Mucosa of stomach (tissue), 1 donor: Measurements from ENCODE around the gene PDYN.

ENCODE experiments used
- H3K27me3 ChIP-seq: one replicate; pipeline ENCODE4 v1.7.0; 2013; ENCODE audit warnings: mild to moderate bottlenecking, low read length; ENCODE audit not compliant: control insufficient read depth, insufficient read depth
- H3K36me3 ChIP-seq: one replicate; pipeline ENCODE4 v1.7.0; 2013; ENCODE audit warnings: low read length; ENCODE audit not compliant: control insufficient read depth, insufficient read depth
- H3K4me1 ChIP-seq: one replicate; pipeline ENCODE4 v1.7.0; 2013; ENCODE audit warnings: mild to moderate bottlenecking, low read length; ENCODE audit not compliant: control insufficient read depth, insufficient read depth
- H3K4me3 ChIP-seq: one replicate; pipeline ENCODE4 v1.7.0; 2013; ENCODE audit warnings: low read length
- H3K9ac ChIP-seq: one replicate; pipeline ENCODE4 v1.7.0; 2013; ENCODE audit warnings: mild to moderate bottlenecking, low read length, moderate library complexity
- H3K9me3 ChIP-seq: one replicate; pipeline ENCODE4 v1.7.0; 2013; ENCODE audit warnings: mild to moderate bottlenecking, low read length, moderate library complexity; ENCODE audit not compliant: control insufficient read depth
- donor health status: Pancreatic carcinoma.

Gene PDYN

GRCh38 chr20:2005831-2006426 lies 12.1 kb upstream of the PDYN start:
- H3K4me1 ChIP-seq: no peaks in the 10 kb centered on the region
- H3K36me3 ChIP-seq: no peaks in the 10 kb centered on the region
- H3K27me3 ChIP-seq: no peaks in the 10 kb centered on the region
- H3K9me3 ChIP-seq: no peaks in the 10 kb centered on the region
- no peak overlapping the region for H3K4me3 ChIP-seq
- H3K9ac ChIP-seq: no peak overlapping the region

- H3K4me3 ChIP-seq: no peak overlapping the region
- H3K36me3 ChIP-seq: no peaks in the 10 kb centered on the region
- H3K27me3 ChIP-seq: no peaks in the 10 kb centered on the region
- no peaks in the 10 kb centered on the region for H3K9me3 ChIP-seq
- no peak overlapping the region for H3K9ac ChIP-seq
- H3K4me1 ChIP-seq: no peaks in the 10 kb centered on the region
Observed at GRCh38 chr20:2005359-2005758, 11.5 kb upstream of the PDYN start.

- Histone ChIP-seq H3K4me3 (no peak overlapping the region), H3K27me3 (no peaks in the 10 kb centered on the region), H3K9me3 (no peaks in the 10 kb centered on the region), H3K9ac (no peak overlapping the region), H3K4me1 (no peaks in the 10 kb centered on the region), H3K36me3 (no peaks in the 10 kb centered on the region)
Observed at GRCh38 chr20:2004171-2004570, 10.3 kb upstream of the PDYN start.

- H3K4me3 ChIP-seq: no peak overlapping the region
- no peak overlapping the region for H3K9ac ChIP-seq
- no peaks in the 10 kb centered on the region for H3K36me3 ChIP-seq
- no peaks in the 10 kb centered on the region for H3K9me3 ChIP-seq
- H3K4me1 ChIP-seq: no peaks in the 10 kb centered on the region
- H3K27me3 ChIP-seq: peaks cover 4% of the 10 kb centered on the region
Observed at GRCh38 chr20:2002365-2002764, 8.5 kb upstream of the PDYN start.

- peaks cover 9% of the 10 kb centered on the region for H3K27me3 ChIP-seq
- no peaks in the 10 kb centered on the region for H3K4me1 ChIP-seq
- H3K9ac ChIP-seq: no peak overlapping the region
- H3K4me3 ChIP-seq: no peak overlapping the region
- H3K36me3 ChIP-seq: no peaks in the 10 kb centered on the region
- no peaks in the 10 kb centered on the region for H3K9me3 ChIP-seq
Observed at GRCh38 chr20:2001119-2001518, 7.3 kb upstream of the PDYN start.

- H3K27me3 ChIP-seq: peaks cover 9% of the 10 kb centered on the region
- H3K9me3 ChIP-seq: no peaks in the 10 kb centered on the region
- H3K4me3 ChIP-seq: no peak overlapping the region
- no peaks in the 10 kb centered on the region for H3K4me1 ChIP-seq
- H3K9ac ChIP-seq: no peak overlapping the region
- no peaks in the 10 kb centered on the region for H3K36me3 ChIP-seq
Observed at GRCh38 chr20:2000285-2000684, 6.4 kb upstream of the PDYN start.

- Histone ChIP-seq H3K9ac (no peak overlapping the region), H3K36me3 (no peaks in the 10 kb centered on the region), H3K4me1 (no peaks in the 10 kb centered on the region), H3K27me3 (peaks cover 12% of the 10 kb centered on the region), H3K9me3 (no peaks in the 10 kb centered on the region), H3K4me3 (no peak overlapping the region)
Observed at GRCh38 chr20:1998715-1999114, 4.9 kb upstream of the PDYN start.

GRCh38 chr20:1998193-1998520 lies 4.3 kb upstream of the PDYN start:
- no peak overlapping the region for H3K9ac ChIP-seq
- H3K9me3 ChIP-seq: no peaks in the 10 kb centered on the region
- H3K27me3 ChIP-seq: peaks cover 17% of the 10 kb centered on the region
- no peak overlapping the region for H3K4me3 ChIP-seq
- H3K4me1 ChIP-seq: no peaks in the 10 kb centered on the region
- no peaks in the 10 kb centered on the region for H3K36me3 ChIP-seq

GRCh38 chr20:1997483-1998192 lies 3.8 kb upstream of the PDYN start:
- H3K9me3 ChIP-seq: no peaks in the 10 kb centered on the region
- no peak overlapping the region for H3K9ac ChIP-seq
- H3K4me3 ChIP-seq: no peak overlapping the region
- peaks cover 22% of the 10 kb centered on the region for H3K27me3 ChIP-seq
- no peaks in the 10 kb centered on the region for H3K36me3 ChIP-seq
- H3K4me1 ChIP-seq: no peaks in the 10 kb centered on the region

GRCh38 chr20:1995531-1996310 lies 1.9 kb upstream of the PDYN start:
- Histone ChIP-seq H3K27me3 (peaks cover 34% of the 10 kb centered on the region), H3K4me3 (no peak overlapping the region), H3K36me3 (no peaks in the 10 kb centered on the region), H3K9ac (no peak overlapping the region), H3K4me1 (no peaks in the 10 kb centered on the region), H3K9me3 (no peaks in the 10 kb centered on the region)

GRCh38 chr20:1994627-1995026 lies 769 bp upstream of the PDYN start:
- Histone ChIP-seq H3K9me3 (no peaks in the 10 kb centered on the region), H3K9ac (no peak overlapping the region), H3K4me1 (no peaks in the 10 kb centered on the region)

GRCh38 chr20:1992359-1993110 lies 1.3 kb downstream of the PDYN start:
- peaks cover 42% of the 10 kb centered on the region for H3K27me3 ChIP-seq
- H3K4me3 ChIP-seq: no peak overlapping the region
- H3K36me3 ChIP-seq: no peaks in the 10 kb centered on the region
- no peak overlapping the region for H3K9ac ChIP-seq
- H3K4me1 ChIP-seq: no peaks in the 10 kb centered on the region
- no peaks in the 10 kb centered on the region for H3K9me3 ChIP-seq

More at GRCh38 chr20:1994627-1995026, 769 bp upstream of the PDYN start:
- Histone ChIP-seq H3K4me3 (no peak overlapping the region), H3K27me3 (peaks cover 35% of the 10 kb centered on the region), H3K36me3 (no peaks in the 10 kb centered on the region)
